GM12878 (cell line): ENCODE measurements around the gene SYMPK. TPM values are rescaled to one million over a fixed set of nuclear protein-coding genes. Genes with fewer than 3 reads are reported as not detected.

ENCODE experiments used
- ATAC-seq: fragments of 200-7000 bp; cut with Tn5 transposase; 3 replicates; pipeline ENCODE4 v1.9.1; 2020; ENCODE audit warnings: mild to moderate bottlenecking, moderate library complexity
- BruUV-seq: library from RNA; stranded (reverse); fragments of 400-500 nt; replicated peaks from 2 replicates; lab custom pipeline; 2021; lab: Mats Ljungman, UMichigan
- CTCF ChIA-PET: fragments of 300-600 bp; sonication (Branson Sonifier 250); formaldehyde crosslinking; extraction: SDS; loops from one replicate; lab custom pipeline; 2021; ENCODE audit warnings: inconsistent platforms; lab: Yijun Ruan, JAX
- POLR2A ChIA-PET: fragments of 350-600 bp; formaldehyde crosslinking; extraction: SDS; loops from one replicate; lab custom pipeline; 2021; ENCODE audit warnings: inconsistent platforms; lab: Charles Lee
- RAD21 ChIA-PET: fragments of 300-600 bp; sonication (Branson Sonifier 250); formaldehyde crosslinking; loops from one replicate; lab custom pipeline; 2023; ENCODE audit warnings: antibody characterized with exemption; ENCODE audit not compliant: unreplicated experiment; lab: Charles Lee
- SMC1A ChIA-PET: fragments of 300-600 bp; sonication (Branson Sonifier 250); formaldehyde crosslinking; loops from one replicate; lab custom pipeline; 2023; ENCODE audit not compliant: unreplicated experiment, uncharacterized antibody; lab: Charles Lee
- DNase-seq: peaks from one replicate; pipeline ENCODE4 v3.0.0-alpha.2; 2011; ENCODE audit warnings: low read depth, low spot score
- FAIRE-seq: peaks from 3 replicates; lab custom pipeline; 2011; peaks lifted over from hg19 to GRCh38; lab: Jason Lieb, UNC
- H2AFZ ChIP-seq: 2 replicates; pipeline ENCODE4 v1.6.0; 2011; ENCODE audit warnings: low read depth, low read length, control low read depth; ENCODE audit not compliant: control insufficient read depth
- H3K27ac ChIP-seq: 2 replicates; pipeline ENCODE4 v1.5.1; 2011; ENCODE audit warnings: control low read depth; ENCODE audit not compliant: control insufficient read depth, insufficient read depth
- H3K27me3 ChIP-seq, 2 experiments: replicated peaks in 1 of 2; 2 replicates each; pipeline versions ENCODE4 v1.6.0 to v1.6.1; 2011; ENCODE audit warnings: low read length in 1 of 2; ENCODE audit not compliant: control insufficient read depth in 2 of 2, insufficient read depth in 2 of 2
- H3K36me3 ChIP-seq, 2 experiments: 2 replicates each; pipeline ENCODE4 v1.5.1; 2011; ENCODE audit warnings: low read length in 1 of 2; ENCODE audit not compliant: control insufficient read depth in 2 of 2, insufficient read depth in 2 of 2
- H3K4me1 ChIP-seq: 2 replicates; pipeline ENCODE4 v1.6.1; 2011; ENCODE audit warnings: mild to moderate bottlenecking, low read length, moderate library complexity, mixed read lengths; ENCODE audit not compliant: control insufficient read depth, insufficient read depth
- H3K4me2 ChIP-seq: 2 replicates; pipeline ENCODE4 v1.6.0; 2011; ENCODE audit warnings: control low read depth; ENCODE audit not compliant: control insufficient read depth, insufficient read depth
- H3K4me3 ChIP-seq: fragments of 200-600 bp; sonication (generic); 2 replicates; pipeline ENCODE4 v1.5.1; 2016
- H3K79me2 ChIP-seq: 2 replicates; pipeline ENCODE4 v1.6.0; 2011; ENCODE audit warnings: low read length; ENCODE audit not compliant: control insufficient read depth, insufficient read depth
- H3K9ac ChIP-seq: 2 replicates; pipeline ENCODE4 v1.8.0; 2011; ENCODE audit warnings: low read length, control low read depth, mixed read lengths; ENCODE audit not compliant: control insufficient read depth, insufficient read depth
- H3K9me3 ChIP-seq: replicated peaks from 3 replicates; pipeline ENCODE4 v1.5.1; 2011; ENCODE audit warnings: mild to moderate bottlenecking, low read length; ENCODE audit not compliant: control insufficient read depth, insufficient read depth
- H4K20me1 ChIP-seq: 2 replicates; pipeline ENCODE4 v1.6.0; 2011; ENCODE audit not compliant: control insufficient read depth, insufficient read depth
- BHLHE40 ChIP-seq, 2 experiments: fragments of 450-650 bp in 1 of 2; IDR thresholded peaks; 2 replicates each; pipeline ENCODE4 v1.6.1; 2011 to 2017; ENCODE audit warnings: low read depth in 2 of 2, borderline replicate concordance in 1 of 2, improper control_type of control experiment in 1 of 2, low read length in 1 of 2, mild to moderate bottlenecking in 1 of 2
- EP300 ChIP-seq, 2 experiments: fragments of 150-350 bp in 1 of 2; IDR thresholded peaks; 2 replicates each; pipeline ENCODE4 v1.6.1; 2011 to 2012; ENCODE audit warnings: low read depth in 2 of 2, low read length in 2 of 2, borderline replicate concordance in 1 of 2, improper control_type of control experiment in 1 of 2, inconsistent platforms in 1 of 2; ENCODE audit not compliant: control insufficient read depth in 1 of 2
- ESRRA ChIP-seq: IDR thresholded peaks from 2 replicates; pipeline ENCODE4 v1.6.1; 2012; ENCODE audit warnings: mild to moderate bottlenecking, low read length, improper control_type of control experiment
- ETV6 ChIP-seq, 2 experiments: fragments of 450-650 bp in 1 of 2; IDR thresholded peaks in 1 of 2; conservative IDR thresholded peaks in 1 of 2; 2 replicates each; pipeline ENCODE4 v1.6.1; 2014; ENCODE audit warnings: antibody characterized with exemption in 1 of 2, borderline replicate concordance in 1 of 2, low read depth in 1 of 2, mild to moderate bottlenecking in 1 of 2, moderate library complexity in 1 of 2
- FOXK2 ChIP-seq: fragments of 450-650 bp; IDR thresholded peaks from 2 replicates; pipeline ENCODE4 v1.6.1; 2017; ENCODE audit warnings: mild to moderate bottlenecking, moderate library complexity
- GATAD2B ChIP-seq: fragments of 450-650 bp; conservative IDR thresholded peaks from 2 replicates; pipeline ENCODE4 v1.6.1; 2017; ENCODE audit warnings: low read depth, mild to moderate bottlenecking, moderate library complexity
- IKZF1 ChIP-seq: fragments of 450-650 bp; conservative IDR thresholded peaks from 2 replicates; pipeline ENCODE4 v1.6.1; 2017; ENCODE audit warnings: antibody characterized with exemption, mild to moderate bottlenecking
- IKZF2 ChIP-seq, 2 experiments: fragments of 450-650 bp; IDR thresholded peaks; 2 replicates each; pipeline ENCODE4 v1.6.1; 2017; ENCODE audit warnings: mild to moderate bottlenecking in 2 of 2, moderate library complexity in 2 of 2
- PAX5 ChIP-seq: IDR thresholded peaks from 2 replicates; pipeline ENCODE4 v1.6.1; 2011; ENCODE audit warnings: low read depth, low read length, borderline replicate concordance
- PML ChIP-seq: IDR thresholded peaks from 2 replicates; pipeline ENCODE4 v1.6.1; 2012; ENCODE audit warnings: low read length, inconsistent platforms
- RUNX3 ChIP-seq: IDR thresholded peaks from 2 replicates; pipeline ENCODE4 v1.6.1; 2012; ENCODE audit warnings: low read length, inconsistent platforms
- TCF12 ChIP-seq: IDR thresholded peaks from 2 replicates; pipeline ENCODE4 v1.6.1; 2011; ENCODE audit warnings: low read depth, mild to moderate bottlenecking, low read length
- WRNIP1 ChIP-seq: IDR thresholded peaks from 2 replicates; pipeline ENCODE4 v1.6.1; 2011; ENCODE audit warnings: low read depth, low read length, improper control_type of control experiment, borderline replicate concordance
- WGBS: methylation state at CpG from one replicate; pipeline ENCODE4 v1.1.6; 2016; ENCODE audit warnings: low lambda C conversion rate; ENCODE audit not compliant: insufficient replicate concordance, insufficient coverage; ENCODE audit errors: missing lambda C conversion rate; 5-methylcytosine and 5-hydroxymethylcytosine counted together
- in situ Hi-C: fragments of 300-500 bp; cut with MboI; formaldehyde crosslinking; loops from 9 replicates; pipeline ENCODE4 v1.14.3; 2018; ENCODE audit warnings: mixed read lengths
- intact Hi-C: fragments of 100-400 bp; cut with micrococcal nuclease; formaldehyde crosslinking; loops from one replicate; pipeline ENCODE4 v1.14.2; 2022; ENCODE audit not compliant: unreplicated experiment
- polyA plus RNA-seq, 11 experiments: library from polyadenylated mRNA; depleted of rRNA in 4 of 11; unstranded in 6 of 11; stranded (reverse) in 5 of 11; fragments of >200 nt; fragmentation: Nextera tagmentation in 4 of 11; fragmentation: Illumina TruSeq in 1 of 11; extraction: Ambion mirVana in 4 of 11; extraction: Trizol in 1 of 11; gene quantifications; 1 replicate in 1 of 11; 2 replicates in 10 of 11; pipeline versions ENCODE4 v1.2.1 to v1.2.3, GENCODE V29; 2011 to 2016; ENCODE audit warnings: inconsistent platforms in 2 of 11, missing spikeins in 2 of 11, low read depth in 1 of 11
- total RNA-seq, 4 experiments: library from RNA; depleted of rRNA in 3 of 4; stranded (reverse); fragments of >200 nt in 3 of 4; fragmentation: Illumina TruSeq in 1 of 4; extraction: Trizol in 1 of 4; gene quantifications; 2 replicates each; pipeline versions ENCODE4 v1.2.1 to v1.2.3, GENCODE V29; 2013 to 2021
- TF ChIP-seq, protein P1 (sequence below): fragments of 450-650 bp; IDR thresholded peaks from 2 replicates; pipeline ENCODE4 v1.6.1; 2018; ENCODE audit warnings: borderline replicate concordance, mild to moderate bottlenecking; ENCODE audit not compliant: partially characterized antibody
- TF ChIP-seq, protein P2 (sequence below): IDR thresholded peaks from 2 replicates; pipeline ENCODE4 v1.6.1; 2012; ENCODE audit warnings: low read depth, low read length, improper control_type of control experiment
- TF ChIP-seq, protein P3 (sequence below): IDR thresholded peaks from 2 replicates; pipeline ENCODE4 v1.6.1; 2011; ENCODE audit warnings: low read depth, mild to moderate bottlenecking, low read length, moderate library complexity, borderline replicate concordance; ENCODE audit errors: extremely low read depth

SYMPK gene
- total and polyA plus RNA-seq, 10 of the 15 experiments (the other 5 are each of a cell fraction or from before 2014, with no cell fraction given) = 0.49 to 109 (median 42.5) TPM

DNA sequence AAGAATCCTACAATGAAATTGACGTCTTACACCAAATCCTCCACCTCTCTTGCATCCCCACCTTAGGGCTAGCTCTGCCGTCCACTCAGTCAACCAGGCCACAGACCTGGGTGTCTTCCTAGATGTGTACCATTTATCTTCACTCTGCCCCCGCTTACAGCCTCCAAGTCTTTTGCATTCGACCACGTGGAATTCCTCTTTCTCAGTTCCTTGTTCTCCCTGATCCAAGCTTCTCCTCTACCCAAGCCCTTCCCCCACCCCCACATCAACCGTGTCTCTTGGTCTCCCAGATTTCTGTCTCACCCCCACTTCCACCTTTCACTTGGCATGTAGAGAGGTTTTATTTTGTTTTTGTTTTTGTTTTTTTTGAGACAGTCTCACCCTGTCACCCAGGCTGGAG is 69.1 kb downstream of the SYMPK start:
- peaks cover 14% of the 10 kb centered on the region for H3K4me1 ChIP-seq
- no TSS peak for BruUV-seq
- TF ChIP-seq, protein P1, sequence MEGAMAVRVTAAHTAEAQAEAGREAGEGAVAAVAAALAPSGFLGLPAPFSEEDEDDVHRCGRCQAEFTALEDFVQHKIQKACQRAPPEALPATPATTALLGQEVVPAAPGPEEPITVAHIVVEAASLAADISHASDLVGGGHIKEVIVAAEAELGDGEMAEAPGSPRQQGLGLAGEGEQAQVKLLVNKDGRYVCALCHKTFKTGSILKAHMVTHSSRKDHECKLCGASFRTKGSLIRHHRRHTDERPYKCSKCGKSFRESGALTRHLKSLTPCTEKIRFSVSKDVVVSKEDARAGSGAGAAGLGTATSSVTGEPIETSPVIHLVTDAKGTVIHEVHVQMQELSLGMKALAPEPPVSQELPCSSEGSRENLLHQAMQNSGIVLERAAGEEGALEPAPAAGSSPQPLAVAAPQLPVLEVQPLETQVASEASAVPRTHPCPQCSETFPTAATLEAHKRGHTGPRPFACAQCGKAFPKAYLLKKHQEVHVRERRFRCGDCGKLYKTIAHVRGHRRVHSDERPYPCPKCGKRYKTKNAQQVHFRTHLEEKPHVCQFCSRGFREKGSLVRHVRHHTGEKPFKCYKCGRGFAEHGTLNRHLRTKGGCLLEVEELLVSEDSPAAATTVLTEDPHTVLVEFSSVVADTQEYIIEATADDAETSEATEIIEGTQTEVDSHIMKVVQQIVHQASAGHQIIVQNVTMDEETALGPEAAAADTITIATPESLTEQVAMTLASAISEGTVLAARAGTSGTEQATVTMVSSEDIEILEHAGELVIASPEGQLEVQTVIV = no peak
- no peak for TF ChIP-seq EP300 (IDR thresholded peaks at IDR 0.05; ENCODE audit: borderline replicate concordance in 1 of 2, control insufficient read depth in 1 of 2, low read depth in 2 of 2, low read length in 2 of 2)
- TF ChIP-seq RUNX3 = no peak
- no peak for TF ChIP-seq GATAD2B
- no peak for TF ChIP-seq PML
- peak; percentile 33 to 35; a peak in 2 of 4 replicates for TF ChIP-seq IKZF2 (IDR thresholded peaks at IDR 0.05)
- no peak for TF ChIP-seq PAX5
- TF ChIP-seq FOXK2 = no peak
- TF ChIP-seq, protein P2, sequence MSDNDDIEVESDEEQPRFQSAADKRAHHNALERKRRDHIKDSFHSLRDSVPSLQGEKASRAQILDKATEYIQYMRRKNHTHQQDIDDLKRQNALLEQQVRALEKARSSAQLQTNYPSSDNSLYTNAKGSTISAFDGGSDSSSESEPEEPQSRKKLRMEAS = no peak
- TF ChIP-seq TCF12 = no peak
- no peak for TF ChIP-seq ESRRA
- peak; percentile 31; the same call in 1 of the 2 replicates for TF ChIP-seq IKZF1
- TF ChIP-seq, protein P3, sequence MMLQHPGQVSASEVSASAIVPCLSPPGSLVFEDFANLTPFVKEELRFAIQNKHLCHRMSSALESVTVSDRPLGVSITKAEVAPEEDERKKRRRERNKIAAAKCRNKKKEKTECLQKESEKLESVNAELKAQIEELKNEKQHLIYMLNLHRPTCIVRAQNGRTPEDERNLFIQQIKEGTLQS = no peak
- TF ChIP-seq BHLHE40 (IDR thresholded peaks at IDR 0.05; ENCODE audit: borderline replicate concordance in 1 of 2, low read depth in 2 of 2, low read length in 1 of 2) = no peak
- no peak for TF ChIP-seq WRNIP1
- TF ChIP-seq ETV6 (conservative IDR thresholded peaks at IDR 0.05 in 1 of 2, IDR thresholded peaks at IDR 0.05 in 1 of 2; ENCODE audit: borderline replicate concordance in 1 of 2, low read depth in 1 of 2) = no peak
- TF ChIP-seq, all 136 proteins: peak for 2
- H2AFZ ChIP-seq = no peak overlapping the region
- H3K4me3 ChIP-seq = no peak overlapping the region
- intact Hi-C loops (loop anchor here (2.0 kb wide), 1 partner anchor 25 kb away; the partner anchor contains the start of gene SIX5), in situ Hi-C loops (no loop called here)
- H3K4me2 ChIP-seq = no peak overlapping the region
- ChIA-PET SMC1A (interaction anchor here (1.4 kb wide), 1 partner anchor 25 kb away, joined by 7 read pairs; the partner anchor contains the start of gene SIX5), RAD21 (interaction anchor here (1.5 kb wide), 1 partner anchor 25 kb away, joined by 4 read pairs; the partner anchor contains the start of gene SIX5), CTCF (interaction anchor here (0.6 to 2.0 kb wide), 4 partner anchors 15 to 99 kb away, joined by 3 to 14 read pairs (median 6); partner anchors contain the start of gene SIX5), POLR2A (interaction anchor here (0.6 to 1.5 kb wide), 3 partner anchors 24 to 119 kb away, joined by 3 read pairs; partner anchors contain the start of gene SIX5)
- ATAC-seq (no peak), FAIRE-seq (no peak), DNase-seq (no peak)
- H3K9me3 ChIP-seq = no peaks in the 10 kb centered on the region
- peaks cover 0 to 8% of the 10 kb centered on the region in 2 experiments; a peak in 2 of 4 replicates for H3K36me3 ChIP-seq
- no peaks in the 10 kb centered on the region for H3K27me3 ChIP-seq
- H3K9ac ChIP-seq = no peak overlapping the region
- H3K27ac ChIP-seq = no peak overlapping the region
- WGBS = 29% methylated on average over 6 of the region's 6 CpGs
- no peaks in the 10 kb centered on the region for H4K20me1 ChIP-seq
- H3K79me2 ChIP-seq = peaks cover 19% of the 10 kb centered on the region
